HG03097 (cell line): Measurements from ENCODE around the gene KMT2A.
A peak's percentile ranks its signal among the peaks of the same experiment; 100 is the strongest.
"Not testable (repeated sequence)": the region's sequence is repeated elsewhere in the genome, so short reads cannot be mapped to it uniquely, and the experiment has no call there.

ENCODE experiments used
- ATAC-seq: cut with Tn5 transposase; IDR thresholded peaks from one replicate; pipeline ENCODE4 v1.9.1; 2021; ENCODE audit not compliant: unreplicated experiment, low FRiP score

KMT2A gene

GRCh38 chr11:118531597-118532084, 95.3 kb downstream of the KMT2A start:
- ATAC-seq = no peak

- no peak for ATAC-seq
Measured at GRCh38 chr11:118532091-118532490, 95.8 kb downstream of the KMT2A start.

GRCh38 chr11:118532852-118533768, 96.8 kb downstream of the KMT2A start:
- no peak for ATAC-seq

GRCh38 chr11:118533769-118534729, 97.8 kb downstream of the KMT2A start:
- ATAC-seq = no peak

- no peak for ATAC-seq
Measured at GRCh38 chr11:118535261-118535660, 99.0 kb downstream of the KMT2A start.

- ATAC-seq = no peak
Measured at GRCh38 chr11:118536726-118537125, 100.4 kb downstream of the KMT2A start.

- no peak for ATAC-seq
Measured at GRCh38 chr11:118537409-118537980, 101.2 kb downstream of the KMT2A start.

GRCh38 chr11:118544010-118544646, 107.8 kb downstream of the KMT2A start:
- no peak for ATAC-seq

- ATAC-seq = no peak
Measured at GRCh38 chr11:118544647-118545010, 108.3 kb downstream of the KMT2A start.

GRCh38 chr11:118545533-118545932, 109.2 kb downstream of the KMT2A start:
- ATAC-seq = no peak

GRCh38 chr11:118547132-118547531, 110.8 kb downstream of the KMT2A start:
- ATAC-seq = no peak

GRCh38 chr11:118552341-118552740, 116.0 kb downstream of the KMT2A start:
- no peak for ATAC-seq

- ATAC-seq = no peak
Measured at GRCh38 chr11:118560806-118561205, 124.5 kb downstream of the KMT2A start.

- no peak for ATAC-seq
Measured at GRCh38 chr11:118565051-118565450, 128.8 kb downstream of the KMT2A start.

GRCh38 chr11:118569670-118570069, 133.4 kb downstream of the KMT2A start:
- ATAC-seq = no peak

GRCh38 chr11:118570787-118571186, 134.5 kb downstream of the KMT2A start:
- ATAC-seq = no peak

- not testable (repeated sequence) for ATAC-seq
Measured at GRCh38 chr11:118571701-118572060, 135.4 kb downstream of the KMT2A start.

GRCh38 chr11:118572061-118572980, 136.0 kb downstream of the KMT2A start, which contains the start of gene ARCN1:
TSS of gene ARCN1 (plus strand) at chr11:118572409. CDS start at chr11:118572548, 139 bp downstream.
- ATAC-seq = peak; percentile 69

- ATAC-seq = peak; percentile 25
Measured at GRCh38 chr11:118572981-118573550, 136.8 kb downstream of the KMT2A start.
